ENCODE measurements around the gene DLG2.

DNA sequence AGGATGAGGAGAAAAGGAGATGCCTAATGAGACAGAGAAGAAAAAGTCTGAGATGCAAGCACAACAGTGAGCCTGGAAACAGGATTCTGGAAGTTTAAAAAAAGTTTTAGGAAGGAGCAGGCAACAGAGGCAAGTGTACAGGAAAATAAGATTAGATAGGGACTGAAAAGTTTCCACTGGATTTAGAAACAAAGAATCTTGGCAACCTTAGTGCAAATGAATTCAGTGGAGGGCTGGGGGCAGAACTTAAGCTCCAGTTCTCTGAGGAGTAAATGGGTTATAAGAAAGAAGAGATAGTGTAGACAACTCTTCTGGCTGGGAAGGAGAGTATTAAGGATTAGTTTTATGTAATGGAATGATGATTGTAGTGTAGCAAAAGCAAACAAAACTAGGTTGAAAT, 1712.1 kb downstream of the DLG2 start:
- TF ChIP-seq CTCF (IDR thresholded peaks at IDR 0.05) (no peak), POLR2AphosphoS5 (IDR thresholded peaks at IDR 0.05) (no peak), EP300 (IDR thresholded peaks at IDR 0.05) (no peak), POLR2A (IDR thresholded peaks at IDR 0.05) (no peak)

Data from sigmoid colon (tissue), 4 donors.